Hippocampal formation (tissue), 2 donors: ENCODE results near the gene OSBPL1A.

Experiments used
- DNase-seq, 2 donors: peaks; one replicate each; lab custom pipeline; 2025; lab: John Stamatoyannopoulos, UW

The OSBPL1A gene

DNA sequence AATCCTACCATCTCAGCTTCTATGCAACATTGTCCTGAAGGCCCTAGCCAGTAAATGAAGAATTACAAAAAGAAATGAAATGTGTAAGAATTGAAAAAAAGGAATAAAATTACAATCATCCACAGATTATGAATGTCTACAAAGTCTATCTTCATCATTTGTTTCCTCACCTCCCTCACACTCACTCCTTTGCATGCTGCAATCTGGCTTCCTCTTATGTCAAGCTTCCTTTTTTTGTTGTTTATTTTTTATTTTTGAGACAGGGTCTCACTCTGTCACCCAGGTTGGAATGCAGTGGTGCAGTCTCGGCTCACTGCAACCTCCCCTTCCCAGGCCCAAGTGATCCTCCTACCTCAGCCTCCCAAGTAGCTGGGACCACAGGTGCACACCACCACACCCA is 129.7 kb downstream of the OSBPL1A start:
- DNase-seq = no peak

DNA sequence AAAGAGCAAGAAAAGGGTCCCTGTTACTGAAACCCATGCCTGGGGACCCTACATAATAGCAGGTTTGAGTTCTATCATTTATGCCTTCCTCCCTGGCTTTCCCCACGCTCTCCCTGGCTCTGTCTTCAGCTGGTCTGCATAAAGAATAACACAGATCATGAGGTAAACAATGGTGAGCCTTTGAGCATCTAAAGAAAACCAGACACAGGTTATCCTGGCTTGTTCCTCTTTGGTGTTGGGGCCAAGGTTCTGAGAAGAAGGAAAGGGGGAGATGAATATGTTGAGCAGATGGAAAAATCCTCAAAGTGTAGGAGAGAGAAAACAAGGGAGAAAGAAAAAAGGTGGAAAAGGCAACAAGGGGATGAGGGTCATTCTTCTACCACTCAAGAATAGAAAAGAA is 131.5 kb downstream of the OSBPL1A start:
- no peak for DNase-seq

DNA sequence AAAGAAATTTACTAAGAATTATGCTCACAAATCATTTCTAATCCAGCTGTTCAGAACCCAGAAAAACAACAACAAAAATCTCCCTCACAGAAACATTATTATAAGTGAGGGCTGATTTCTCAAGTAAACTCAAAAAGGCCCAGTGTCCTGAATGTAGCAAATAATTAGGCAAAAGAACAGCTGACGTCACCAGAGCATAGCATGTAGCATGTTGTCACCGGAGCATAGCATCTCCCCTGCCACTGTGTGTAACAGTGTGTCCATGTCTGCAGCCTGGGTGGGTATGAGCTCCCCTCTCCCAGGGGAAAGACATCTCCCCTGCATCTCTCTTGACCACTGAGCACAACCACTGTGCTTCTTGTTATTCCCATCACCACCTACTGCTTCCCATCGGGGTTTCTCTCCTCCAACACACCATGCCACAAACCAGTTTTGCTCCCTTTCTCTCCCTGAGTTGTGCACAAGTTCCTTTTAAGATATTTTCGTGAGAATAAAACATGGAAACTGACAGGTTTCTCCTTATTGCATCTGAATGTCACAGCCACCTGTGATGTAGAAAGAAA is 132.0 kb downstream of the OSBPL1A start:
- DNase-seq = peak in 1 of 2 donors; percentile 19

DNA sequence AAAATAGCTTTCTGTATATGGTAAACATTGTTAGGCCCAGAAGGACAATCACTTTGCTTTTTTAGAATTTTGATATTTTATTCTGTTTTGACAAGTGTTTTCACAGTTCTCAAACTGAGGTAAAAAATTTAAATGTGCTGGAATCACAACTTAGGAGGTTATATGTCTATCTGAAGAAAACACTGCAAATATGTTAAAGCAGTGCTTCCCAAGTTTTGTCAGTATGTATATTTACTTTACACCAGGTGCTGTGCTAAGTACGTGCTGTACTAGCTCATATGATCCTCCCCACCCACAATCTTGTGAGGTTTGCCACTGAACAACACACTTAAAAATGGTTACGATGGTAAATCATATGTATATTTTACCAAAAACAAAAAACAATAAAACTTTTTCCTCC is 134.6 kb downstream of the OSBPL1A start:
- DNase-seq = no peak

DNA sequence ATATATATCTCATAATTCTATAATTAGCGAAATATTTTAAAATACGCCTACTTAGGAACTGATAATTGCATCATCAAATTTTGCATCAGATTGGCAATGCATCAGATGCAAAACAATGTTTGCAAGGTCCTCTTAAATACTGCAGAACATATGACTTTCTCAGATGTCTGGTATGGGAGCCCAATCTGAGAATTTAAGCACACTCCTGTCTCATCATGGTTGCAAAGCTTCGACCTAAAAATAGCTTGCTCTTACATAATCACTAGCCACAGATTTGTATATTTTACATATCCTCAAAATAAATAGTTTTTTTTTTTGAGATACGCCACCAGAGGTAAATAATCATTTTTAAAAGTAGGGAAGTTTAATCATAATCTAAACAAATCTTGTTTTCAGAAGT is 135.5 kb downstream of the OSBPL1A start:
- no peak for DNase-seq

DNA sequence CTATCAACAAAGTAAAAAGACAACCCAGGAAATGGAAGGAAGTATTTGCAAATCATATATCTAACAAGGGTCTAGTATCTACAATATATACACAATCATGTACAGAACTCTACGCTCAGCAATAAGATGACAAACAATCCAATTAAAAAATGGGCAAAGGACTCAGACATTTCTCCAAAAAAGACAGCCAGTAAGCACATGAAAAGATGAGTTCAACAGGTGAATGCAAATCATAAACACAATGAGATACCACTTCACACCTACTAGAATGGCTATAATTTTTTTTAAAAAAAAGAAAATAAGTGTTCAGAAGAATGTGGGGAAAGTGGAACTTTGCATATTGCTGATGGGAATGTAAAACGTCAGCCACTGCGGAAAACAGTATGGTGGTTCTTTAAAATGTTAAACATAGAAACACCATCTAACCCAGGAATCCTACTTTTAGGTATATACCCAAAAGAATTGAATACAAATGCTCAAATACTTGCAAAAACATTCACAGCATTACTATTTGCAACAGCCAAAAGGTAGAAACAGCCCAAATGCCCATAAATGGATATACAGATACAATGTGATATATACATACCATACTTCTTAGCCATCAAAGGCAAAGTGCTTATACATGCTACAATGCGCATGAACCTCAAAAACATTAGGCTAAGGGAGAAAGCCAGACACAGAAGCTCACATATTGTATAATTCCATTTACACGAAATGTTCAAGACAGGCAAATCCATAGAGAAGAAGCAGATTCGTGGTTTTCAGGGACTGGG is 137.6 kb downstream of the OSBPL1A start:
- no peak for DNase-seq

DNA sequence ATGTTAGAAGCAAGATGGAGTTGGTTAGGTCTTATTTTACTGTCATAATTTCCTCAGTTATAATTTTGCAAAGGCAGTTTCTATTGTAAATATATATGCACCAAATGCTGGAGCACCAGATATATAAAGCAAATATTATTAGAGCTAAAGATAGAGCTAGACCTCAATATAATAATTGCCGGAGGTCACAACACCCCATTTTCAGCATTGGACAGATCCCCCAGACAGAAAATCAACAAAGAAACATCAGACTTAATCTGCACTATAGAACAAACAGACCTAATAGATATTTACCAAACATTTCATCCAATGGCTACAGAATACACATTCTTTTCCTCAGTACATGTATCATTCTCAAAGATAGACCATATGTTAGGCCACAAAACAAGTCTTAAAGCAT is 143.6 kb downstream of the OSBPL1A start:
- DNase-seq = no peak

DNA sequence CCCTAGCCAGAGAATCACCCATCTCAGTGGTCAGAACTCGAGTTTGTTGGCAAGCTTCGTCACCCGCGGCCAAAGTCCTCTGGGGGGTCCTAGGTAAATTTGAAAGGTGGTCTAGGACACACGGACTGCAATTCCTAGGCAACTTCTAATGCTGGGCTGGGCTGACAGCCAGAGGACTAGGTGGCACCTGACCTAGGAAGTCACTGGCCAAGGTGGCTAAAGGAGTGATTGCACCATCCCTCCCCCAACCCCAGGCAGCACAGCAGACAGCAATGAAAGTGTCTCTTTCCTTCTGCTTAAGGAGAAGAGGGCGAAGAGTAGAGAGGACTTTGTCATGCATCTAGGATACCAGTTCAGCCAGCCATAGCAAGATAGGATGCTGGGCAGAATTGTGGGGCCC is 147.9 kb downstream of the OSBPL1A start:
- DNase-seq = no peak

DNA sequence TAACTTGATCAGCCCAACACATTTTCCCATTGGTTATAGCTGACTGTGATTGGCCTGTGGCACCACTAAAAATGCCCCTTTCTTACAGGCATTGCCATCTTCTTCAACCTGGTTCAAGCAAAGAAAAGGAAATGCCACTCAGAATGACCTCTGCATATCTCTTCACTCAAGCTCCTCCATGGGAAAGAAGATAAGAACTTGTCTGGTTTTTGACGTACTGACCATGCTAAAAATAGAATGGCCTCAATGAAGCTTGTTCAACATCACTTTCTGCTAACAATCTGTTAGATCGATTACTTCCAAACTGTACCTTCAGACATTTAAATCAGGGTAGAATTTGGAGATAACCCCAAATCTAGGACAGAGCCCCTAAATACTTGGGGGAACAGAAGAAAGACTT is 149.3 kb downstream of the OSBPL1A start:
- no peak for DNase-seq

DNA sequence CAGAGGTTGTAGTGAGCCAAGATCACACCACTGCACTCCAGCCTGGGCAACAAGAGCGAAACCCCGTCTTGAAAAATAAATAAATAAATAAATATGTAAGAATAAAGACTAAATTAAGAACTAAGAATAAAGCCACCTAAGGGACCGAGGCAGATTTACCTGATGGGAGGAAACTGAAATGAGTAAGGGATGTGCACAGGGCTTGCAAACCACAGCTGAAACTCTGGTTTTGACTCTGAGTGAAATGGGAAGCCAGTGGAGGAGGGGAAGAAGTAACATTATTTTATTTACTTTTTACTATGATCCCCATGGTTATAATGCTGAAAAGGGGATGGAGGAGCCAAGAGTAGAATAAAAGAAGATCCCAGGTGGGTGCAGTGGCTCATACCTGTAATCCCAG is 151.5 kb downstream of the OSBPL1A start:
- no peak for DNase-seq

DNA sequence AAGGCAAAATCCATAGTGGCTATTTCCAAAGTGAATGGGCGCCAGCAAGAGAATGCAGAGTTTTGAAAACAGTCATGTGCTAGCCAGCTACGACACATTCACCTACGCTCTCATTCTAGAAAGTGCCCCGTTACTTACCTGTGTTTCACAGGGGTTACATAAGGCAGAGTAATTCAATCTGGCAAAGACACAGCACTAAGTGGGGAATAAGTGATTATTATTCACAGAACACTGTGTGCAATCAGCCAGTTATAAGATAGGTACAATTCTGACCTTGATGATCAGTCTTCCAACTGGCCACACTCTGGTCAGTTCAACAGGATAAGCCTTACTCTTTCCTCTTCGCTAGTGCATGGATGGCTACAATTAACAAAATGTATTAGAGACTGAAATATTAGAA is 152.9 kb downstream of the OSBPL1A start:
- no peak for DNase-seq

DNA sequence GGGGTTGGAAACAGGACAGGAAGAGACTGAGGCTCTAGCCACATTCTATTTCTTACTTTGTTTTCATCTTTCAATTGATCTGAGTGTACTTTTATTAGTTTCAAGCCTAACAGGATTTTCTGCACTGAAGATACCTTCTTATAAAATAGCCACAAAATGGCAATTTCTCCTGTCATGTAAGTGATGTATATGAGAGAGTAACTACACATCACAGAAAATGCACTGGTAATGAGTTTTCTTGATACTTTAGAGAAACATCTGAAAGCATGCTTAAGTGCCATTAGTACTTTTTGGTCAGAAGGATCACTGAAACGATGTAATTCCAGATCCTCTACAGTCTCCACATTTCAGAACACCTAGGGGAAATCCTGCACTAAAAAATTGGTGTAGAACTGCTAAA is 153.9 kb downstream of the OSBPL1A start:
- DNase-seq = no peak

DNA sequence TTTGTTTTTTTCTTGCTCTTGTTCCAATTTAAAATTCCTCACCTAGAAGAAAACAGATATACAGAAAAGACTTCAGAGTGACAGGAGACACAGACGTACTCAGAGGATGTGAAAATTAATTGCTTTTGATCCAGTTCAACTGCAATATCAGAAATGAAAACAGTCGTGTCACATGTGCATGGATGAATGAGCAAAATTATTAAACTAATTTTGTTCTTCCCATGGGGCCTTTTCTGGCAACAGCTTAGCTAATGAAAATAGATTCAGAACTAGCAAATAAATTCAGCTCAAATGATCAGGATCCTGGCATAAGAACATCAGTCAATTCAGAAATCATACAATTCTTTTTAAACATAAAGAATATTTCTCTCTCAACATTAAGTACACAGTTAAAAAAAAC is 158.3 kb downstream of the OSBPL1A start:
- DNase-seq = no peak

DNA sequence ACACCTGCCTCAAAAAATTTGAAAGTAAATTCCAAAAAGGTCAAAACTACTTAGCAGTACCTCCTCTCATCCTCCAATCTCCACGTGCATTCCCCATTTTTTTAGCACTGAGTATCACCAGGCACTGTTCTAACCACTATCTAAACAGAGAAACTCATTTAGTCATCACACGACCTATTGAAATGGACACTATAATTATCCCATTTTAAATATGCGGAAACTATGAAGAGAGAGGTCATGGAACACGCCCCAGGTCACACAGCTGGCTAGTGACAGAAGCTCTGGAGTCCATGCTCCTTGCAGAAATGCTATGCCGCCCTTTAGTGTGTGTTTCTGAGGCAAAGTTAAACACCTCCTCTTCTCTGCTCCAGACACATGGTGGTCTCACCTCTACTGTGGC is 159.2 kb downstream of the OSBPL1A start:
- no peak for DNase-seq

DNA sequence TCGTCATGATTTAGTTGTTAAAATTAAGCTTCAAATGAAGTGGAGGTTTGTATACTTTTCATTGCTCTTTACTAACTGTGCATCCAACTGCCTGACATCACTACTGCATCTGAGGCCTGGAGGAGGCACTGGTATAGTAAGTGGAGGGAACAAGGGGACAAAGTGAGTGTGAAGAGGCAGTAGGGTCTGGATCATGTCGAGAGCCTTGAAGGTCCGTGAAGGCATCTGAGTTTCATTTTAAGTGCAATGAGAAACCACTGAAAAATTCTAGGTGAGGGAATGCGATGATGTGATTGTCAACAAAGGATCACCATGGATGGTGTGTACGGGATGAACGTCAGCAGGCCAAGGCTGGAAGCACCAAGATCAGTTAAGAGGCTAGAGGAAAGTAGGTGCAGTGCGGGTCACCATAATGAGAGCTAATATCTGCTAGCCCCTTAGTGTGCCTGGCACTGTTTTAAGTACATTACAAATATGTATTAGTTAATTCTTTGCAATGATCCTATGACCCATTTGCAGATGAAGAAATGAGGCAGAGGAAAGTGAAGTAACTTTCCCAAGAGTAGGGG is 162.7 kb downstream of the OSBPL1A start:
- DNase-seq = no peak

DNA sequence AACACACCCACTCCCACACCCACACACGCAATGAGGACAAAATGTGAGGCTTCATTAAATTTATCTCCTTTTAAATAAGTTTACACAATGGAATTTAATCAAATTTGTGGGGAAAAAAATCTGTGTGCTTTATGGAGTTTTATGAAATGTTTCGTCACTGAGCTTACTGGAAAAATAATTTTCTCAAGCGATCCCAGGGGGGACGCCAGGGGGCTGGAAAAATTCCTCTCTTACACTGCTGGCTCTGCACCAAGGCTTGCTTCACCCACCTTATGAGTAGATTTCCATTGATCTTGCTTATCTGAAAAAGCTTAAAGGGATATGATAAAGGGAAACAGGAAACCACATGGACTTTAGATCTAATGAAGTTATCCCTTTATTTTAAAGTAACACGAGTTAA is 163.3 kb downstream of the OSBPL1A start:
- DNase-seq = no peak

DNA sequence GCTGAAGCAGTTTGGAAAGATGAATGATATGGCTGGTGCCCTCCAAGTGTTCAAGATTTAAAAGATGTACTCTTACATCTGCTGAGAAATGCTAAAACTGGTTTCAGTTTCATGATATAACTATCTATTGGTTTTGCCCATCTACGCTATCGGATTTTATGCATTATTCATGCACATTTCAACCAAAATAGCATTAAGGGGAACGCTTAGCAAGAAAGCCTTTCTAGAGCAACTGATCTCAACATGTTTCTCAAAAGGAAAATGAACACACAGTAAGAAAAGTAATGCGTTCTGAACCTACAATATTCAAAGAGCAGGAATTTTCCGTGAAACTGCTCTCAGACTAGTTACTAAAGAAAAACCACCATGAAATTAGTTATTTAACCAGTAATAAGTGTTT is 164.8 kb downstream of the OSBPL1A start:
- no peak for DNase-seq

DNA sequence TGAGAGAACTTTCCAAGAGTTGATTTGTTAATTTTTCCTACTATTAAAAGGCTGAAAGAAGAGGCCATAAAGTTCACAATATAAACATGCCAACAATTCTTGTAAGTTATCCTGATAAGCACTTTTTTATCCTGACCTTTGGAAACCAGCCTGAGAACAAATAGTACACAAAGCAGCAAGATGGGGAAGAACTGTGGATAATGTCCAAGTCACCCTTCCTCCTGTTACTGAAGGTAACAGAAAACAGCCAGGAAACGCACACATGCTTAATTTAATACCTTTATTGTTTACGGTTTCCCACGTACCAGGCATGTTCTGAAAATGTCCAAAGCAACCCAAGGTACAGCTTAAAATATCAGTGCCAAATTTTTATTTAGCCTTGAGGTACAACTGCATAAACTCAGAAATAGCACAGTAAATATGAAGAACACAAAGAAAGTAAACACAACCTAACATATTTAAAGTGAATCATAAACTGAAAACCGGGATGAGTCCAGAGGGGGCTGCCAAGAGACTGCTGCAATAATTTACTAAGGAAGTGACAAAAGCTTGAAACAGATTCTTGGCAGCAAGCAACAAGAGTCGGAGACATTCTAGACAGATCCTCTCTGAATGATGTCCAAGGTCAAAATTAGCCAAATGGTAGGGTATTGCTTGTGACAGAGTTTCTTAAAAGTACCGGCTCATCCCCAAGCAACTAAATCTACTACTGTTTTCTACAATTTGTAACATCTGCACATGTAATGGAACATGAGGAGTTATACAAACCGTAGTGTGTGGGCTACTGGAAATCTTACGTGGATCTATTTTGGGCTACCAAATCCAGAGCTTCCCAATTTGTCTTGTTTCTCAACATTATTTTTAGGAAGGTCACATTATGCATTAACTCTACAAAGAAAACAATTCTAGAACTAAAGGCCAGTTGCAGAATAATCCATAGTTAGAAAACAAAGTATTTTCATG is 165.6 kb downstream of the OSBPL1A start:
- DNase-seq = no peak

DNA sequence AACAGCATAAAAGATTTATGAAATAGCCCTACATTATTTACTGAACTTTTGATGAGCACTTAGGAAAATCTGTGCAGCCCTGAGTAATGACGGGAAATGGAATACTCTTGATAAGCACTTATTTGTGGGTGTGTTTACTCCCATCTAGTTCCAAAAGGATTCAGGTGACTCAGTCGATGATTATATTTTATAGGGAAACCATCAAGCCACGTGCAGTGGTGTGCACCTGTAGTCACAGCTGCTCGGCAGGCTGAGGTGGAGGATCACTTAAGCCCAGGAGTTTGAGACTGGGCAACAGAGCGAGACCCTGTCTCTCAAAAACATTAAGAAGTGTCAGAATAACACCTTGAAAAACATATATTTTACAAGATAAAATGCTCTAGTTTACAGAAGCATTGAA is 166.9 kb downstream of the OSBPL1A start:
- no peak for DNase-seq

DNA sequence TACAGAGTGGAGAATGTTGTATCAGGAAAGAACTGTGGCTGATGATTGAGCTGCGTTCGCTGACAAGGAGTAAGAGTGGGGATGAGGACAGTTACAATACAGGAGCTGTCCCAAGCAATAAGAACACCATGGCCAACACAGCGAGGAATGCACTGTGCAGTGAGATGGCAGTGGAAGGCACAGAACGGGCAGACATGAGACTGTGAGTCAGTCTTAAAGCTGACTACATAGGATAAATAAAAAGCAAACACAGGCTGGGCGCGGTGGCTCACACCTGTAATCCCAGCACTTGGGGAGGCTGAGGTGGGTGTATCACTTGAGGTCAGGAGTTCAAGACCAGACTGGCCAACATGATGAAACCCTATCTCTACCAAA is 169.0 kb downstream of the OSBPL1A start:
- no peak for DNase-seq

DNA sequence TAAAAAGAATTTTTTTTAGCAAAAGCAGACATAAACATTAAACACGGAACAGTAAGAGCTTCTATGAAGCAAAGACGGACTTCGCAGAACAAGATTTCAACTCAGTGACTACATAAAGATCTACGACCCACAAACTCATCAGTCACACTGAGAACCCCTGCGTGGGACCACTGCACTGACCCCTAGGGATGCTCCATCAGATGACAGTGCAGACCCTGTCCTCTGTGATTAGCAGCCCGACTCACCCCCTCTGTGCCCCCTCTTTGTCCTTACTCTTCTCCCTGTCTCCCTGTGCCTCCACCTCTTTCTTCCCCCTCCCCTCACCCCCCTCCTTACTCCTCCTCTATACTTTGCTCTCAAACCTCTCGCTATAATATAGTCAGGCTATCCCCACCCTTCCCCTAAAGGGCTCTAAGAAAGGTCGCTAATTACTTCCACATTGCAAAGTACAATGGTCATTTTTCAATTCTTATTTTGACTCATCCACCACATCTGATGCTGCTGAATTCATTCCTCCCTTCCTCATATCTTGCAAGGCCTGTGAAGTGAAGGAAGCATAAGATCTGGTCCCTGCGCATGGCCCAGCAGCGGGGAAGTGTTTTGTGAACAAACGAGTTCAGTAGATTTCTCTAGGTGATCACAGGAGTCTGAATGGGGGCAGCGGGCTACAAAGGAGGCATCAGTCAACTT is 169.5 kb downstream of the OSBPL1A start:
- no peak for DNase-seq

DNA sequence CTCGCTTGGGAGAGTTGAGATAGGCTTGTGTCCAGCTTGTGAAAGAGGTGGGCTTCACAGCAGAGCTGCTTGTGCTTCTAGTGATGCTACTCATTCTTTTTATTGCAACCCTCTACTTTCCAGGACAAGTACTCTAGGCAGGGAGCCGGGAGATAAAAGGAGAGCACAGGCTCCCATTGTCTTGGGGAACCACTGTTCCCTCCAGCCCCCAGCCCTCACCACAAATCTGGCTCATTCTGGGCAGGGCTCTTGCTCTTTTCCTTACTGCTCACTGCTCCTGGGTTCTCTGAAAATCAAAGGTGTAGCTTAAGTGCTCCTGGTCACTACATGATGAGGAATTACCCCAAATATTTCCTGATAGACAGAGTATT is 177.3 kb downstream of the OSBPL1A start:
- no peak for DNase-seq
